ENCODE data around the gene CRB2.

DNA sequence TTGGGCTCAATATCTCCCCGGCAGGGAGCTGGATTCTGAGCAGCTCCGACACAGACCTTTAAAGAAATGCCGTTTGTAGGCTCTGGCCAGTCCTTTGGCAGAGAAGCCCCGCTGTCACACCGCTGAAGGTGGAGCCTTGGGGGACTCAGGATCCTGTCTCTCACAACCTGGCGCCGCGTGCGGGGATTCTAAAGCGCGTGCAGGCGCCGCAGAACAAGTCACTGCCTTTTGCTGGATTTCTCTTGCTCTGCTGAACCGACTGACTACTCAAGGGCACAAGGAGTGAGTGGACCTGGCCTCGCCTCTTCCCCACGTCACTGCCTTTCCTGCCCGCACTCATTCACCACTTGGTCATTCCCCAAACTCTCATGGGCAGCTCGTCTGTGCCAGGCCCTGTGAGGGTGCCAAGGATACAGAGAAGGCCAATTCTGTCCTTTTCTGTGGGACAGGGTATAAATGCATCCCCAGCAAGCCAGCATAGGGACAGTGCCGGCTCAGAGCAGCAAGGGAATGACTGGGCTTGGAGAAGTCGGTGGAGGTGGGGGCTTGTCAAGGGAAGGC lies 69.3 kb downstream of the CRB2 start:
- TF ChIP-seq, protein P1, sequence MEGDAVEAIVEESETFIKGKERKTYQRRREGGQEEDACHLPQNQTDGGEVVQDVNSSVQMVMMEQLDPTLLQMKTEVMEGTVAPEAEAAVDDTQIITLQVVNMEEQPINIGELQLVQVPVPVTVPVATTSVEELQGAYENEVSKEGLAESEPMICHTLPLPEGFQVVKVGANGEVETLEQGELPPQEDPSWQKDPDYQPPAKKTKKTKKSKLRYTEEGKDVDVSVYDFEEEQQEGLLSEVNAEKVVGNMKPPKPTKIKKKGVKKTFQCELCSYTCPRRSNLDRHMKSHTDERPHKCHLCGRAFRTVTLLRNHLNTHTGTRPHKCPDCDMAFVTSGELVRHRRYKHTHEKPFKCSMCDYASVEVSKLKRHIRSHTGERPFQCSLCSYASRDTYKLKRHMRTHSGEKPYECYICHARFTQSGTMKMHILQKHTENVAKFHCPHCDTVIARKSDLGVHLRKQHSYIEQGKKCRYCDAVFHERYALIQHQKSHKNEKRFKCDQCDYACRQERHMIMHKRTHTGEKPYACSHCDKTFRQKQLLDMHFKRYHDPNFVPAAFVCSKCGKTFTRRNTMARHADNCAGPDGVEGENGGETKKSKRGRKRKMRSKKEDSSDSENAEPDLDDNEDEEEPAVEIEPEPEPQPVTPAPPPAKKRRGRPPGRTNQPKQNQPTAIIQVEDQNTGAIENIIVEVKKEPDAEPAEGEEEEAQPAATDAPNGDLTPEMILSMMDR (IDR thresholded peaks at IDR 0.05; ENCODE audit: borderline replicate concordance, extremely low read depth, low read length, poor library complexity, severe bottlenecking): no peak
- TF ChIP-seq EZH2 (IDR thresholded peaks at IDR 0.05; ENCODE audit: borderline replicate concordance, low read depth, low read length, severe bottlenecking): no peak
